HepG2 (cell line): ENCODE results near the gene FAP. TPM values are rescaled to one million over a fixed set of nuclear protein-coding genes. Genes with fewer than 3 reads are reported as not detected.

Experiments used
- ATAC-seq: fragments of 200-7000 bp; cut with Tn5 transposase; 3 replicates; pipeline ENCODE4 v1.9.1; 2020; ENCODE audit warnings: mild to moderate bottlenecking, moderate library complexity
- BruUV-seq: library from RNA; stranded (reverse); fragments of 400-500 nt; replicated peaks from 2 replicates; lab custom pipeline; 2021; lab: Mats Ljungman, UMichigan
- CTCF ChIA-PET: fragments of 300-600 bp; formaldehyde crosslinking; extraction: SDS; loops from one replicate; lab custom pipeline; 2021; ENCODE audit warnings: low total read pairs, inconsistent platforms, low intra/inter-chr PET ratio; lab: Yijun Ruan, JAX
- POLR2A ChIA-PET: fragments of 350-600 bp; sonication (Branson Sonifier 250); formaldehyde crosslinking; loops from one replicate; lab custom pipeline; 2020; ENCODE audit warnings: antibody characterized with exemption, inconsistent platforms; lab: Yijun Ruan, JAX
- DNase-seq: peaks from one replicate; pipeline ENCODE4 v3.0.0-alpha.2; 2015; ENCODE audit warnings: low spot score
- FAIRE-seq: peaks from 3 replicates; lab custom pipeline; 2011; peaks lifted over from hg19 to GRCh38; lab: Jason Lieb, UNC
- H2AFZ ChIP-seq: one replicate; pipeline ENCODE4 v1.6.1; 2011; ENCODE audit warnings: low read length, inconsistent platforms
- H3K27ac ChIP-seq: fragments of 300-600 bp; 3 replicates; pipeline ENCODE4 v1.8.0; 2011; ENCODE audit warnings: mixed run types, mild to moderate bottlenecking, mixed read lengths, low read length, inconsistent platforms; ENCODE audit not compliant: insufficient read depth; ENCODE audit errors: extremely low read length
- H3K27me3 ChIP-seq, 2 experiments: fragments of 200-600 bp in 1 of 2; 2 replicates in 1 of 2; 3 replicates in 1 of 2; pipeline versions ENCODE4 v1.6.0 to v1.8.0; 2011; ENCODE audit warnings: low read length in 2 of 2, mild to moderate bottlenecking in 2 of 2, moderate library complexity in 2 of 2, inconsistent platforms in 1 of 2; ENCODE audit not compliant: insufficient read depth in 2 of 2, control insufficient read depth in 1 of 2
- H3K36me3 ChIP-seq, 2 experiments: fragments of 200-600 bp in 1 of 2; replicated peaks in 1 of 2; 2 replicates in 1 of 2; 3 replicates in 1 of 2; pipeline versions ENCODE4 v1.5.1 to v1.8.0; 2011; ENCODE audit warnings: low read length in 2 of 2, inconsistent platforms in 1 of 2; ENCODE audit not compliant: insufficient read depth in 2 of 2, control insufficient read depth in 1 of 2
- H3K4me1 ChIP-seq: 2 replicates; pipeline ENCODE4 v1.5.1; 2012; ENCODE audit warnings: low read length, inconsistent platforms; ENCODE audit not compliant: insufficient read depth
- H3K4me2 ChIP-seq: 2 replicates; pipeline ENCODE4 v1.6.0; 2011; ENCODE audit warnings: low read depth, low read length, inconsistent platforms
- H3K4me3 ChIP-seq, 3 experiments: fragments of 200-600 bp in 1 of 3; sonication (generic), shearing (Covaris generic) in 1 of 3; replicated peaks in 1 of 3; 2 replicates each; pipeline ENCODE4 v1.5.1; 2011 to 2016; ENCODE audit warnings: low read length in 3 of 3, inconsistent platforms in 2 of 3, low read depth in 2 of 3, mild to moderate bottlenecking in 2 of 3, control low read depth in 1 of 3, mixed read lengths in 1 of 3; ENCODE audit not compliant: insufficient read depth in 1 of 3
- H3K79me2 ChIP-seq: one replicate; pipeline ENCODE4 v1.6.1; 2011; ENCODE audit warnings: low read length, inconsistent platforms; ENCODE audit not compliant: insufficient read depth
- H3K9ac ChIP-seq: 2 replicates; pipeline ENCODE4 v1.6.0; 2011; ENCODE audit warnings: mild to moderate bottlenecking, low read depth, low read length, inconsistent platforms; ENCODE audit not compliant: insufficient read depth
- H3K9me3 ChIP-seq: 2 replicates; pipeline ENCODE4 v1.5.1; 2012; ENCODE audit warnings: mild to moderate bottlenecking, low read length
- H4K20me1 ChIP-seq: 2 replicates; pipeline ENCODE4 v1.6.0; 2011; ENCODE audit warnings: inconsistent platforms, mild to moderate bottlenecking, low read length, moderate library complexity; ENCODE audit not compliant: insufficient read depth
- ARNTL ChIP-seq: sonication (generic); formaldehyde crosslinking; IDR thresholded peaks from 2 replicates; pipeline ENCODE4 v1.4.0; 2020; ENCODE audit warnings: mild to moderate bottlenecking, missing genetic modification reagents
- ATF7-NPFF ChIP-seq: sonication (generic); formaldehyde crosslinking; IDR thresholded peaks from 2 replicates; pipeline ENCODE4 v1.8.1; 2023; ENCODE audit warnings: mild to moderate bottlenecking, low read depth, missing genetic modification reagents, moderate library complexity
- CEBPB ChIP-seq: IDR thresholded peaks from 2 replicates; pipeline ENCODE4 v1.6.1; 2011; ENCODE audit warnings: low read depth, low read length, improper control_type of control experiment, borderline replicate concordance
- FIP1L1 ChIP-seq: fragments of 200-400 bp; formaldehyde crosslinking; IDR thresholded peaks from 2 replicates; pipeline ENCODE4 v1.6.1; 2018; ENCODE audit warnings: low read depth, mild to moderate bottlenecking, low read length, moderate library complexity, borderline replicate concordance; ENCODE audit not compliant: insufficient read depth
- MEF2D ChIP-seq: sonication (generic); formaldehyde crosslinking; IDR thresholded peaks from 2 replicates; pipeline ENCODE4 v1.5.1; 2020; ENCODE audit warnings: mild to moderate bottlenecking, missing genetic modification reagents
- NAIF1 ChIP-seq: sonication (generic); formaldehyde crosslinking; IDR thresholded peaks from 2 replicates; pipeline ENCODE4 v1.5.0; 2020; ENCODE audit warnings: mild to moderate bottlenecking, missing genetic modification reagents, borderline replicate concordance
- NR1H2 ChIP-seq: sonication (generic); formaldehyde crosslinking; IDR thresholded peaks from 2 replicates; pipeline ENCODE4 v1.8.1; 2022; ENCODE audit warnings: low read depth, missing genetic modification reagents, borderline replicate concordance
- PHF5A ChIP-seq: IDR thresholded peaks from one replicate; pipeline ENCODE4 v1.6.1; 2018; ENCODE audit warnings: low read depth, missing genetic modification reagents; ENCODE audit not compliant: unreplicated experiment
- SMAD9 ChIP-seq: sonication (generic); formaldehyde crosslinking; IDR thresholded peaks from 2 replicates; pipeline ENCODE4 v1.5.1; 2020; ENCODE audit warnings: mild to moderate bottlenecking, missing genetic modification reagents
- TEAD3 ChIP-seq: optimal IDR thresholded peaks from 2 replicates; pipeline ENCODE3; 2016; ENCODE audit warnings: borderline replicate concordance
- YEATS2 ChIP-seq: sonication (generic); formaldehyde crosslinking; IDR thresholded peaks from 2 replicates; pipeline ENCODE4 v1.4.0; 2020; ENCODE audit warnings: missing genetic modification reagents, borderline replicate concordance
- ZNF251 ChIP-seq: sonication (generic); formaldehyde crosslinking; IDR thresholded peaks from 2 replicates; pipeline ENCODE4 v1.9.0; 2021; ENCODE audit warnings: mild to moderate bottlenecking, missing genetic modification reagents
- ZNF335 ChIP-seq: sonication (generic); formaldehyde crosslinking; IDR thresholded peaks from 2 replicates; pipeline ENCODE4 v1.4.0; 2020; ENCODE audit warnings: missing genetic modification reagents
- ZNF350 ChIP-seq: sonication (generic); formaldehyde crosslinking; IDR thresholded peaks from 2 replicates; pipeline ENCODE4 v1.4.0; 2020; ENCODE audit warnings: mild to moderate bottlenecking, low read depth, missing genetic modification reagents, borderline replicate concordance
- ZNF460 ChIP-seq: sonication (generic); formaldehyde crosslinking; IDR thresholded peaks from 2 replicates; pipeline ENCODE4 v1.5.1; 2020; ENCODE audit warnings: missing genetic modification reagents, mild to moderate bottlenecking, borderline replicate concordance
- ZNF607 ChIP-seq: sonication (generic); formaldehyde crosslinking; IDR thresholded peaks from 2 replicates; pipeline ENCODE4 v1.5.1; 2020; ENCODE audit warnings: missing genetic modification reagents, mild to moderate bottlenecking, borderline replicate concordance
- ZNF619 ChIP-seq: sonication (generic); formaldehyde crosslinking; IDR thresholded peaks from 2 replicates; pipeline ENCODE4 v1.4.0; 2020; ENCODE audit warnings: mild to moderate bottlenecking, missing genetic modification reagents
- WGBS: methylation state at CpG from one replicate; pipeline ENCODE4 v1.1.6; 2017; ENCODE audit warnings: low lambda C conversion rate; 5-methylcytosine and 5-hydroxymethylcytosine counted together
- in situ Hi-C: cut with HindIII; loops from 2 replicates; pipeline ENCODE4 v1.10.0; 2017; ENCODE audit warnings: low pct_unique_long_range_greater_than_20kb; ENCODE audit not compliant: extremely low pct_ligation_motif_present
- intact Hi-C: fragments of 100-400 bp; cut with micrococcal nuclease; formaldehyde crosslinking; loops from one replicate; pipeline ENCODE4 v1.10.0; 2022; ENCODE audit not compliant: unreplicated experiment
- polyA plus RNA-seq, 8 experiments: library from polyadenylated mRNA; depleted of rRNA in 3 of 8; stranded (reverse) in 7 of 8; unstranded in 1 of 8; fragments of >200 nt; fragmentation: Illumina TruSeq in 4 of 8; extraction: Trizol in 4 of 8; gene quantifications; 2 replicates each; pipeline versions ENCODE4 v1.2.1 to v1.2.3, GENCODE V29; 2011 to 2016; ENCODE audit warnings: low read depth in 4 of 8, missing spikeins in 1 of 8, mixed read lengths in 1 of 8; ENCODE audit not compliant: insufficient read depth in 1 of 8
- total RNA-seq, 5 experiments: library from RNA; depleted of rRNA; stranded (reverse); fragments of >200 nt; fragmentation: Illumina TruSeq; extraction: Trizol; gene quantifications; 2 replicates each; pipeline ENCODE4 v1.2.3, GENCODE V29; 2016; ENCODE audit warnings: low read depth in 1 of 5
- TF ChIP-seq, protein P1 (sequence below): sonication (generic); formaldehyde crosslinking; IDR thresholded peaks from 2 replicates; pipeline ENCODE4 v1.9.0; 2021; ENCODE audit warnings: missing genetic modification reagents, borderline replicate concordance

The FAP gene
- total and polyA plus RNA-seq, 2 of the 13 experiments (the other 11 are each of a cell fraction or from before 2014, with no cell fraction given) = not detected

DNA sequence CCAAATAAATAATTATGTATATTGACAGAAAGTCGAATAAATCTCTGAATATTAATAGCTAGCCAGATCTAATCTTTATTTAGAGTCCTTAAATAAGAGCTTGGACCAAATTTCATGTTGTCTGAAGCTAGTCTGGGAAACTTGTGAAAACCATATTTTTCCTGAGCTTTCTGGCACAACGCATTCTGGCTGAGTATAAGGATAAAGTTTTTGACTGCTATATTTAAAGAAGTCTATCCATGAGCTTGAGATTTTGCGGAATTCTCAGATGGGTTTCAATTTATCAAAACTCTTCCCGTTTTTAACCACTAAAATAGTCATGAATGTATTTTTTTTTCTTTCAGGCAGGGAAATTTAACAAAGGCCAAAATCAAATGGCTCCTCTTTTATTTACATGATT, 23.8 kb downstream of the FAP start:
- CTCF ChIA-PET = interaction anchor here (1.1 kb wide), 1 partner anchor 78 kb away, joined by 5 read pairs; no protein-coding TSS in a partner anchor
- intact Hi-C loops (no loop called here), in situ Hi-C loops (no loop called here)
- ATAC-seq = no peak
- FAIRE-seq = no peak
- POLR2A ChIA-PET = no interaction called here
- Histone ChIP-seq H3K36me3 (no peaks in the 10 kb centered on the region), H3K9me3 (no peaks in the 10 kb centered on the region), H3K9ac (no peak overlapping the region), H3K27me3 (peaks cover 1 to 9% of the 10 kb centered on the region in 2 experiments; a peak in 3 of 5 replicates), H3K4me1 (no peaks in the 10 kb centered on the region), H3K4me2 (no peak overlapping the region), H4K20me1 (no peaks in the 10 kb centered on the region), H3K79me2 (no peaks in the 10 kb centered on the region), H3K27ac (no peak overlapping the region), H2AFZ (no peak overlapping the region), H3K4me3 (no peak overlapping the region)
- BruUV-seq = no TSS peak
- no peak for DNase-seq
- TF ChIP-seq ZNF460 (CRISPR knock-in tag) (no peak), ZNF607 (CRISPR knock-in tag) (no peak), ATF7-NPFF (CRISPR knock-in tag) (no peak), ZNF350 (CRISPR knock-in tag) (no peak), NAIF1 (no peak), PHF5A (CRISPR knock-in tag) (no peak), SMAD9 (CRISPR knock-in tag) (no peak), ARNTL (CRISPR knock-in tag) (no peak), CEBPB (no peak), ZNF619 (CRISPR knock-in tag) (no peak), TEAD3 (CRISPR knock-in tag) (no peak), ZNF251 (no peak), FIP1L1 (no peak), YEATS2 (CRISPR knock-in tag) (no peak), ZNF335 (CRISPR knock-in tag) (no peak), MEF2D (CRISPR knock-in tag) (no peak), NR1H2 (no peak)
- TF ChIP-seq, protein P1, sequence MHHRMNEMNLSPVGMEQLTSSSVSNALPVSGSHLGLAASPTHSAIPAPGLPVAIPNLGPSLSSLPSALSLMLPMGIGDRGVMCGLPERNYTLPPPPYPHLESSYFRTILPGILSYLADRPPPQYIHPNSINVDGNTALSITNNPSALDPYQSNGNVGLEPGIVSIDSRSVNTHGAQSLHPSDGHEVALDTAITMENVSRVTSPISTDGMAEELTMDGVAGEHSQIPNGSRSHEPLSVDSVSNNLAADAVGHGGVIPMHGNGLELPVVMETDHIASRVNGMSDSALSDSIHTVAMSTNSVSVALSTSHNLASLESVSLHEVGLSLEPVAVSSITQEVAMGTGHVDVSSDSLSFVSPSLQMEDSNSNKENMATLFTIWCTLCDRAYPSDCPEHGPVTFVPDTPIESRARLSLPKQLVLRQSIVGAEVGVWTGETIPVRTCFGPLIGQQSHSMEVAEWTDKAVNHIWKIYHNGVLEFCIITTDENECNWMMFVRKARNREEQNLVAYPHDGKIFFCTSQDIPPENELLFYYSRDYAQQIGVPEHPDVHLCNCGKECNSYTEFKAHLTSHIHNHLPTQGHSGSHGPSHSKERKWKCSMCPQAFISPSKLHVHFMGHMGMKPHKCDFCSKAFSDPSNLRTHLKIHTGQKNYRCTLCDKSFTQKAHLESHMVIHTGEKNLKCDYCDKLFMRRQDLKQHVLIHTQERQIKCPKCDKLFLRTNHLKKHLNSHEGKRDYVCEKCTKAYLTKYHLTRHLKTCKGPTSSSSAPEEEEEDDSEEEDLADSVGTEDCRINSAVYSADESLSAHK = no peak
- WGBS = 6% methylated on average over 4 of the region's 4 CpGs
